Astrocyte of the spinal cord (primary cell): ENCODE measurements around the gene BNIP3.

Experiments used
- DNase-seq: peaks from one replicate; pipeline ENCODE4 v3.0.0; 2011; ENCODE audit warnings: low read depth, low spot score
- H3K4me3 ChIP-seq: 2 replicates; pipeline ENCODE4 v1.5.1; 2011; ENCODE audit warnings: low read depth, mild to moderate bottlenecking, low read length, moderate library complexity
- CTCF ChIP-seq: IDR thresholded peaks from 2 replicates; pipeline ENCODE4 v1.5.1; 2012; ENCODE audit warnings: low read depth, mild to moderate bottlenecking, low read length, inconsistent platforms
- in situ Hi-C: cut with HindIII; loops from 2 replicates; pipeline ENCODE4 v1.10.0; 2017; ENCODE audit warnings: low sequenced_read_pairs

Gene BNIP3

GRCh38 chr10:131942455-131942854 lies 39.3 kb downstream of the BNIP3 start:
- in situ Hi-C loops = no loop called here
- DNase-seq = no peak
- H3K4me3 ChIP-seq = no peak overlapping the region
- no peak for TF ChIP-seq CTCF

- no peak for TF ChIP-seq CTCF
- H3K4me3 ChIP-seq = no peak overlapping the region
- DNase-seq = no peak
- in situ Hi-C loops = no loop called here
These were observed 43.0 kb downstream of the BNIP3 start for GRCh38 chr10:131938681-131939080.

GRCh38 chr10:131937836-131938235 lies 43.9 kb downstream of the BNIP3 start:
- no peak overlapping the region for H3K4me3 ChIP-seq
- in situ Hi-C loops = no loop called here
- no peak for DNase-seq
- TF ChIP-seq CTCF = no peak

- H3K4me3 ChIP-seq = no peak overlapping the region
- TF ChIP-seq CTCF = no peak
- DNase-seq = no peak
- in situ Hi-C loops = no loop called here
These were observed 45.0 kb downstream of the BNIP3 start for GRCh38 chr10:131936736-131937135.

- TF ChIP-seq CTCF = no peak
- no peak for DNase-seq
- H3K4me3 ChIP-seq = no peak overlapping the region
- in situ Hi-C loops = no loop called here
These were observed 45.4 kb downstream of the BNIP3 start for GRCh38 chr10:131936294-131936693.

- TF ChIP-seq CTCF = no peak
- no peak for DNase-seq
- in situ Hi-C loops = no loop called here
- no peak overlapping the region for H3K4me3 ChIP-seq
These were observed 46.5 kb downstream of the BNIP3 start for GRCh38 chr10:131935260-131935659.

- no peak for TF ChIP-seq CTCF
These were observed 47.0 kb downstream of the BNIP3 start for GRCh38 chr10:131934769-131935168.

More at GRCh38 chr10:131934769-131935168, 47.0 kb downstream of the BNIP3 start:
- DNase-seq = no peak
- in situ Hi-C loops = no loop called here
- H3K4me3 ChIP-seq = no peak overlapping the region
